DND-41 (cell line): ENCODE measurements around the gene BCL11B.

Experiments
- ATAC-seq: fragments of 200-7000 bp; cut with Tn5 transposase; 3 replicates; pipeline ENCODE4 v1.9.1; 2021; ENCODE audit warnings: low read depth; ENCODE audit not compliant: insufficient read depth
- DNase-seq: peaks from one replicate; pipeline ENCODE4 v3.0.0-alpha.2; 2020
- H2AFZ ChIP-seq: 2 replicates; pipeline ENCODE4 v1.6.0; 2012; ENCODE audit warnings: low read depth, low read length
- H3K27ac ChIP-seq: 2 replicates; pipeline ENCODE4 v1.5.1; 2012; ENCODE audit warnings: low read length, inconsistent platforms
- H3K27me3 ChIP-seq: fragments of 200-600 bp; sonication (generic); 2 replicates; pipeline ENCODE4 v1.6.0; 2012; ENCODE audit warnings: low read length, mild to moderate bottlenecking, inconsistent platforms; ENCODE audit not compliant: insufficient read depth, poor library complexity
- H3K36me3 ChIP-seq: 2 replicates; pipeline ENCODE4 v1.5.1; 2012; ENCODE audit warnings: low read length, inconsistent platforms; ENCODE audit not compliant: insufficient read depth
- H3K4me1 ChIP-seq: 2 replicates; pipeline ENCODE4 v1.5.1; 2012; ENCODE audit warnings: mild to moderate bottlenecking, low read length; ENCODE audit not compliant: insufficient read depth
- H3K4me2 ChIP-seq: 2 replicates; pipeline ENCODE4 v1.6.0; 2012; ENCODE audit warnings: mild to moderate bottlenecking, moderate library complexity, low read length, inconsistent platforms; ENCODE audit not compliant: insufficient read depth
- H3K4me3 ChIP-seq, 2 experiments: fragments of 200-600 bp in 1 of 2; shearing (Covaris generic) in 1 of 2; 2 replicates each; pipeline ENCODE4 v1.5.1; 2012 to 2016; ENCODE audit warnings: inconsistent platforms in 2 of 2, low read length in 2 of 2, mild to moderate bottlenecking in 2 of 2, low read depth in 1 of 2, moderate library complexity in 1 of 2
- H3K79me2 ChIP-seq: 2 replicates; pipeline ENCODE4 v1.6.0; 2012; ENCODE audit warnings: low read length, inconsistent platforms; ENCODE audit not compliant: insufficient read depth
- H3K9ac ChIP-seq: 2 replicates; pipeline ENCODE4 v1.6.0; 2012; ENCODE audit warnings: low read depth, mild to moderate bottlenecking, inconsistent platforms, low read length, moderate library complexity
- H3K9me3 ChIP-seq: 2 replicates; pipeline ENCODE4 v1.5.1; 2012; ENCODE audit warnings: low read length, moderate library complexity, mild to moderate bottlenecking, inconsistent platforms; ENCODE audit not compliant: insufficient read depth, severe bottlenecking
- H4K20me1 ChIP-seq: 2 replicates; pipeline ENCODE4 v1.6.0; 2012; ENCODE audit warnings: low read length; ENCODE audit not compliant: insufficient read depth
- CTCF ChIP-seq: IDR thresholded peaks from 2 replicates; pipeline ENCODE4 v1.5.1; 2012; ENCODE audit warnings: borderline replicate concordance, low read length, moderate library complexity, mild to moderate bottlenecking; ENCODE audit not compliant: poor library complexity, severe bottlenecking; ENCODE audit errors: extremely low read depth
- EZH2 ChIP-seq: IDR thresholded peaks from 3 replicates; pipeline ENCODE4 v1.6.1; 2012; ENCODE audit warnings: borderline replicate concordance, low read depth, mild to moderate bottlenecking, moderate library complexity, low read length, inconsistent platforms; ENCODE audit not compliant: severe bottlenecking

The BCL11B gene

GRCh38 chr14:99288948-99289347 lies 17.0 kb upstream of the BCL11B start:
- H3K9ac ChIP-seq = no peak overlapping the region
- H3K4me1 ChIP-seq = no peaks in the 10 kb centered on the region
- H4K20me1 ChIP-seq = no peaks in the 10 kb centered on the region
- H3K79me2 ChIP-seq = no peaks in the 10 kb centered on the region
- no peaks in the 10 kb centered on the region for H3K36me3 ChIP-seq
- no peak for DNase-seq
- H3K4me3 ChIP-seq = no peak overlapping the region
- no peak overlapping the region for H2AFZ ChIP-seq
- no peak overlapping the region for H3K4me2 ChIP-seq
- ATAC-seq = no peak
- peaks cover 12% of the 10 kb centered on the region for H3K27me3 ChIP-seq
- no peaks in the 10 kb centered on the region for H3K9me3 ChIP-seq
- TF ChIP-seq CTCF = no peak
- no peak for TF ChIP-seq EZH2
- H3K27ac ChIP-seq = no peak overlapping the region

- Histone ChIP-seq H2AFZ (no peak overlapping the region), H3K4me3 (no peak overlapping the region), H3K27me3 (peaks cover 12% of the 10 kb centered on the region), H4K20me1 (no peaks in the 10 kb centered on the region), H3K79me2 (no peaks in the 10 kb centered on the region), H3K9me3 (no peaks in the 10 kb centered on the region), H3K4me2 (no peak overlapping the region), H3K4me1 (no peaks in the 10 kb centered on the region), H3K36me3 (no peaks in the 10 kb centered on the region), H3K9ac (no peak overlapping the region), H3K27ac (no peak overlapping the region)
- ATAC-seq = no peak
- no peak for DNase-seq
- TF ChIP-seq EZH2 = no peak
- no peak for TF ChIP-seq CTCF
These were observed 15.4 kb upstream of the BCL11B start for GRCh38 chr14:99287269-99287942.

- no peak overlapping the region for H3K9ac ChIP-seq
- no peak overlapping the region for H2AFZ ChIP-seq
These were observed 14.8 kb upstream of the BCL11B start for GRCh38 chr14:99286761-99287160.

More at GRCh38 chr14:99286761-99287160, 14.8 kb upstream of the BCL11B start:
- H3K4me1 ChIP-seq = no peaks in the 10 kb centered on the region
- H3K27ac ChIP-seq = no peak overlapping the region
- peaks cover 12% of the 10 kb centered on the region for H3K27me3 ChIP-seq
- no peaks in the 10 kb centered on the region for H3K36me3 ChIP-seq
- no peak for TF ChIP-seq CTCF
- TF ChIP-seq EZH2 = no peak
- DNase-seq (no peak), ATAC-seq (no peak)
- no peak overlapping the region for H3K4me2 ChIP-seq
- no peaks in the 10 kb centered on the region for H3K9me3 ChIP-seq
- H4K20me1 ChIP-seq = no peaks in the 10 kb centered on the region
- H3K4me3 ChIP-seq = no peak overlapping the region
- no peaks in the 10 kb centered on the region for H3K79me2 ChIP-seq
